Activated CD4-positive, alpha-beta T cell treated with anti-CD3 and anti-CD28 coated beads for 48 hours (primary cell): ENCODE measurements around the gene SLC47A2.
"Not testable (repeated sequence)": the region's sequence is repeated elsewhere in the genome, so short reads cannot be mapped to it uniquely, and the experiment has no call there.

Experiments
- DNase-seq: peaks from one replicate; pipeline ENCODE4 v3.0.0-alpha.2; 2020

SLC47A2 gene

GRCh38 chr17:19705771-19706770 lies 10.3 kb downstream of the SLC47A2 start:
- DNase-seq = no peak

- DNase-seq = no peak
These were observed 11.2 kb downstream of the SLC47A2 start for GRCh38 chr17:19705201-19705600.

- no peak for DNase-seq
These were observed 12.4 kb downstream of the SLC47A2 start for GRCh38 chr17:19703828-19704613.

- DNase-seq = no peak
These were observed 13.1 kb downstream of the SLC47A2 start for GRCh38 chr17:19703106-19703827.

- no peak for DNase-seq
These were observed 14.2 kb downstream of the SLC47A2 start for GRCh38 chr17:19702217-19702641.

- no peak for DNase-seq
These were observed 29.8 kb downstream of the SLC47A2 start for GRCh38 chr17:19686400-19687090.

- not testable (repeated sequence) for DNase-seq
These were observed 31.3 kb downstream of the SLC47A2 start for GRCh38 chr17:19684909-19685580.

- no peak for DNase-seq
These were observed 33.3 kb downstream of the SLC47A2 start for GRCh38 chr17:19683117-19683516.

- DNase-seq = no peak
These were observed 37.6 kb downstream of the SLC47A2 start for GRCh38 chr17:19678581-19679453.

GRCh38 chr17:19677736-19678379 lies 38.5 kb downstream of the SLC47A2 start:
- DNase-seq = no peak

- DNase-seq = no peak
These were observed 39.5 kb downstream of the SLC47A2 start for GRCh38 chr17:19676896-19677295.

- no peak for DNase-seq
These were observed 42.8 kb downstream of the SLC47A2 start for GRCh38 chr17:19673623-19674022.

GRCh38 chr17:19672009-19672750 lies 44.2 kb downstream of the SLC47A2 start:
- DNase-seq = no peak

- DNase-seq = no peak
These were observed 45.0 kb downstream of the SLC47A2 start for GRCh38 chr17:19671433-19671832.

GRCh38 chr17:19670908-19671307 lies 45.5 kb downstream of the SLC47A2 start:
- DNase-seq = no peak

- DNase-seq = not testable (repeated sequence)
These were observed 46.7 kb downstream of the SLC47A2 start for GRCh38 chr17:19669680-19670079.

GRCh38 chr17:19664821-19665181 lies 51.6 kb downstream of the SLC47A2 start:
- DNase-seq = no peak

GRCh38 chr17:19664136-19664820 lies 52.1 kb downstream of the SLC47A2 start:
- DNase-seq = no peak

- DNase-seq = no peak
These were observed 53.3 kb downstream of the SLC47A2 start for GRCh38 chr17:19663097-19663496.
